ENCODE data around the gene TENT5A.

Gene TENT5A

DNA sequence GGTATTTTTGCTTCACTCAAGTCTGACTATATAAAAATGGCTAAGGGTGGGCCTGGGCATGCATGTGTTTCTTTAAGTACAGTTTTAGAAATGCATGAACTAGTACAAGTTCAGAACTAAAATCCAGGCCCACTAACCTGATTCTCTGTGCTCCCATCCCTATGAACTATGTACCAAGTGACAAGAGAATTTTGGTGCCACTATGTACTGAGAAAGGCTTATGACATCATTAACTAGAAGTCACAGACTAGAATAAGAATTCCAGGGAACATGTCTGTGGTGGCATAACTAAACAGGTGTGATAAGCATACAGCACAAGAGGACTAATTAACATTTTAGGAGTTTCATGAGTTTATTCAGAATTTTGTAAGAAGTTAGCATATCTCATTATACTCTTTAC, 16.1 kb downstream of the TENT5A start:
- TF ChIP-seq, protein P1, sequence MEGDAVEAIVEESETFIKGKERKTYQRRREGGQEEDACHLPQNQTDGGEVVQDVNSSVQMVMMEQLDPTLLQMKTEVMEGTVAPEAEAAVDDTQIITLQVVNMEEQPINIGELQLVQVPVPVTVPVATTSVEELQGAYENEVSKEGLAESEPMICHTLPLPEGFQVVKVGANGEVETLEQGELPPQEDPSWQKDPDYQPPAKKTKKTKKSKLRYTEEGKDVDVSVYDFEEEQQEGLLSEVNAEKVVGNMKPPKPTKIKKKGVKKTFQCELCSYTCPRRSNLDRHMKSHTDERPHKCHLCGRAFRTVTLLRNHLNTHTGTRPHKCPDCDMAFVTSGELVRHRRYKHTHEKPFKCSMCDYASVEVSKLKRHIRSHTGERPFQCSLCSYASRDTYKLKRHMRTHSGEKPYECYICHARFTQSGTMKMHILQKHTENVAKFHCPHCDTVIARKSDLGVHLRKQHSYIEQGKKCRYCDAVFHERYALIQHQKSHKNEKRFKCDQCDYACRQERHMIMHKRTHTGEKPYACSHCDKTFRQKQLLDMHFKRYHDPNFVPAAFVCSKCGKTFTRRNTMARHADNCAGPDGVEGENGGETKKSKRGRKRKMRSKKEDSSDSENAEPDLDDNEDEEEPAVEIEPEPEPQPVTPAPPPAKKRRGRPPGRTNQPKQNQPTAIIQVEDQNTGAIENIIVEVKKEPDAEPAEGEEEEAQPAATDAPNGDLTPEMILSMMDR (IDR thresholded peaks at IDR 0.05; ENCODE audit: low read length, missing control alignments), result no peak
- no peak for DNase-seq (ENCODE audit: low read depth)
- H3K4me3 ChIP-seq (replicated peaks; ENCODE audit: low read depth, low read length), result no peak overlapping the region

DNA sequence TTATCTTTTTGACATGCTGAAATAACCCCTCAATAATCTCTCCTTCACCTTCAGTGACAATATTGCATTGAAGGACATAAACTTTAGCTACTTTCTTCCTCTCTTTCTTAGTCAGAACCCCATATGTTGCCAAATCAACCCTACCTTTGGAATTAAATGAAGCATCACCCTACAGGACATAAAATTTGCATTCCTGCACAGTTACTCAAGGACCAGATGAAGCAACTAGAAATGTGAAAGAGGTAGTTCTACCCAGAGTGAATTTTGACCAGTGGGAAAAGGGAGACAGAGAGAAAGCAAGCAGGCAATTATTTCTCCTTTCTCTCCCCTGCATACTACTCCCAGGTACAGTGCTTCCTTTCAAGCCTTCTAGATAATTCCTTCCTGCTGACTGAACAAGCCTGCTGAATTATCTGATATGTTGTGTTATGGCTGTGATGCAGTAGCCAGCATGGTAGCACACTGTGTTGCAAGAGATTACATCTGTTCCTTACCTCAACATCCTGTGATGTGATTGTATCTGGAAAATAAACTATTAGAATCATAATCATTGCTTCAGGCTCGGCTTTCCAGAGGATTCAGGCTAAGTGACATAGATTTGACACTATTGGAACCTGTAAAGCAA, 16.6 kb downstream of the TENT5A start:
- TF ChIP-seq, protein P1 (IDR thresholded peaks at IDR 0.05; ENCODE audit: low read length, missing control alignments), result no peak
- no peak overlapping the region for H3K4me3 ChIP-seq (replicated peaks; ENCODE audit: low read depth, low read length)
- peak; percentile 8 for DNase-seq (ENCODE audit: low read depth)

DNA sequence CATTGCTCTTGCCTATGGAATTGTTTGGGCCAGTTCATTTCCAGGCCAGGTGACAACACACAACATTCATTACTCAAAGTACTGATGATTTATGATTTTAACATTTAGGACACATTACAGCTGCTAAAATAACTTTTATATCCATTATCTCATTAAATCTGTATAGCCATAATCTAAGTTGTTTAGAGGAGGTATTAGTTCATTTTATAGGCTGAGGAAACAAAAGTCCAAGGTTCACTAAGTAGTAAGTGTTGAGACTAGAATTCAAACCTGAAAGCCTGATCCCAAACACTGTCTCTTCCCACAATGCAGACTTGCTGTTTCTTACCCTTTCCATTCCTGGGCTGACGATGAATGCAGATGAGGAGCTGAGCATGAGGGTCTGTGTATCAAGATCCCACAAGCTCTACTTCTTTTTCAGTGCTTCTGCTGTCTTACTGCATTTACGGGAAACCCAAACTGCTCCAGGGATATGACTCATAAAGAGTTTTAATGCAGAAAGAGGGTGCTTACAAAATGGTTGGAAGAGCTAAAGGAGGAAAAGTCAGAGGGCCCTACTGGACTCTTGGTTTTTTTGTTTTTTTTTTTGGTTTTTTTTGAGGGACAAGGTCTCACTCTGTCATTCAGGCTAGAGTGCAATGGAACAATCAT, 17.9 kb downstream of the TENT5A start:
- no peak for DNase-seq (ENCODE audit: low read depth)
- H3K4me3 ChIP-seq (replicated peaks; ENCODE audit: low read depth, low read length), result no peak overlapping the region
- TF ChIP-seq, protein P1 (IDR thresholded peaks at IDR 0.05; ENCODE audit: low read length, missing control alignments), result no peak

DNA sequence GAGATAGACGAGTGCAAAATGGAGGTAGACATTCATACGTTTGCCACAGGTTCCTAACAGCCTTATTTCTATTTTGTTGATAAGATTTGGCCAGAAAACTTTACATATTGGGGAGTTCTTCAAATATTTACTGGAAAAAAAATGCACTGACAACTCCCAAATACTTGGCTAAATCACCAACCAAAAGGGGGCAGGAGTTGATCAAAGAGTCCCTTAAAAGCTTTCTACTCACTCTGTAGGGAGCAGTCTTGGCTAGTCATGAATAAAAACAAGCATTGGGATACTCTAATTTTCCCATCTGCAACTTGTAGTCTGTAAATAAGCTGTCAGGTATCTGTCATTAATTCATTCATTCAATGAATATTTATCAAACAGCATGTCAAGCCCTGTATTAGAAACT, 18.4 kb downstream of the TENT5A start:
- TF ChIP-seq, protein P1 (IDR thresholded peaks at IDR 0.05; ENCODE audit: low read length, missing control alignments), result no peak
- H3K4me3 ChIP-seq (replicated peaks; ENCODE audit: low read depth, low read length), result no peak overlapping the region
- peak; percentile 16 for DNase-seq (ENCODE audit: low read depth)

DNA sequence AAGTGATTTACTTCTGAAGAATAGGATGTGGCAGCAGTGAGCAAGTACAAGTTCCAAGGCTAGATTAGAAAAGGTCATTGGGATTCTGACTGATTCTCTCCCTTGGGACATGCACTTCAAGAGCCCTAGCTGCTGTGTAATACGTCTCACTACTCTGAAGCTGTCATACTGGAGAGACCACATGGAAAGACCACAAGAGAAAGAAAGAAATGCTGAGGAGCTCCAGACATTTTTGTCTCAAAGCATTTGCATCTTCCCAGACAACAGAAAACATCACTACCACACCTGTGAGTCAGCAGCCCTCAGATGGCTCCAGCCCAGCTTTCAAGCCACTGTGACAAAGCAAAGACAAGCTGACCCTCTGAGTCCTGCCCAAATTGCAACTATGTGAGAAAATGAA, 20.7 kb downstream of the TENT5A start:
- no peak for DNase-seq (ENCODE audit: low read depth)
- H3K4me3 ChIP-seq (replicated peaks; ENCODE audit: low read depth, low read length), result no peak overlapping the region
- TF ChIP-seq, protein P1 (IDR thresholded peaks at IDR 0.05; ENCODE audit: low read length, missing control alignments), result no peak

DNA sequence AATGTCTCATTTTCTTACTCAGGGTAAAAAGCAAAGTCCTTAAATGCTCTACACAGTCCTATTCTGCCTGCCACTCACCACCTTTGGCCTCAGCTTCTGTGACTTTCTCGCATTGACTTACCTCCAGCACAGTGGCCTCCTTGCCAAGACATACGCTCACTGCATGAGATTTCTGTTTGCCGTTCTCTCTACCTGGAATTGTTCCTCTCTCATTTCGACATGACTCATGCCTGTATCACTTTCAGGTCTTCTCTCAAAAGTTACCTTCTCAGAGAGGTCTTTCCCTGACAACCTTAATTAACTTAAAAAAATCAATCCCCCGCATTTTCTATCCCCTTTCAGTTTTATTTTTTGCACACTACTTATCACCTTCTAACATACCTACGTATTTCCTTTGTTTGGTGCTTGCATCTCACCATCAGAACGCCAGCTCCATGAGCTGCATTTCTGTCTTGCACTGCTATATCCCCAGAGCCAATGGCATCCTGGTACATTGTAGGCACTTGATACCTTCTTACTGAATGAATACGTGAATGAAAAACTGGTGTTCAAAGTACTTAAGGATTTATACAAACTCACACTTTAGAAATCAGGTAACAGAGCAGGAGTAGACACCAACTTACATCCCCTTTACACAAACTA, 24.5 kb downstream of the TENT5A start:
- no peak for DNase-seq (ENCODE audit: low read depth)
- TF ChIP-seq, protein P1 (IDR thresholded peaks at IDR 0.05; ENCODE audit: low read length, missing control alignments), result no peak
- no peak overlapping the region for H3K4me3 ChIP-seq (replicated peaks; ENCODE audit: low read depth, low read length)
